GM06990 (cell line): Measurements from ENCODE around the gene GBGT1.
A peak's percentile ranks its signal among the peaks of the same experiment; 100 is the strongest.

Experiments
- DNase-seq: peaks from one replicate; pipeline ENCODE4 v3.0.0-alpha.2; 2011; ENCODE audit not compliant: insufficient read length; ENCODE audit errors: extremely low read depth
- H3K27me3 ChIP-seq: replicated peaks from 2 replicates; pipeline ENCODE4 v1.6.0; 2011; ENCODE audit warnings: low read length; ENCODE audit not compliant: control insufficient read depth, insufficient read depth
- H3K36me3 ChIP-seq: 2 replicates; pipeline ENCODE4 v1.5.1; 2011; ENCODE audit warnings: low read length; ENCODE audit not compliant: control insufficient read depth, insufficient read depth
- H3K4me3 ChIP-seq: replicated peaks from 2 replicates; pipeline ENCODE4 v1.5.1; 2011; ENCODE audit warnings: low read depth, mild to moderate bottlenecking, control low read depth, low read length
- TF ChIP-seq, protein P1 (sequence below): IDR thresholded peaks from 2 replicates; pipeline ENCODE4 v1.5.1; 2011; ENCODE audit warnings: low read length, control low read depth, mild to moderate bottlenecking, inconsistent platforms; ENCODE audit not compliant: insufficient read depth, poor library complexity, severe bottlenecking

The GBGT1 gene

GRCh38 chr9:133200631-133201030 is 36.9 kb upstream of the GBGT1 start:
- H3K27me3 ChIP-seq, result peaks cover 1% of the 10 kb centered on the region; the same call in 1 of the 2 replicates

DNA sequence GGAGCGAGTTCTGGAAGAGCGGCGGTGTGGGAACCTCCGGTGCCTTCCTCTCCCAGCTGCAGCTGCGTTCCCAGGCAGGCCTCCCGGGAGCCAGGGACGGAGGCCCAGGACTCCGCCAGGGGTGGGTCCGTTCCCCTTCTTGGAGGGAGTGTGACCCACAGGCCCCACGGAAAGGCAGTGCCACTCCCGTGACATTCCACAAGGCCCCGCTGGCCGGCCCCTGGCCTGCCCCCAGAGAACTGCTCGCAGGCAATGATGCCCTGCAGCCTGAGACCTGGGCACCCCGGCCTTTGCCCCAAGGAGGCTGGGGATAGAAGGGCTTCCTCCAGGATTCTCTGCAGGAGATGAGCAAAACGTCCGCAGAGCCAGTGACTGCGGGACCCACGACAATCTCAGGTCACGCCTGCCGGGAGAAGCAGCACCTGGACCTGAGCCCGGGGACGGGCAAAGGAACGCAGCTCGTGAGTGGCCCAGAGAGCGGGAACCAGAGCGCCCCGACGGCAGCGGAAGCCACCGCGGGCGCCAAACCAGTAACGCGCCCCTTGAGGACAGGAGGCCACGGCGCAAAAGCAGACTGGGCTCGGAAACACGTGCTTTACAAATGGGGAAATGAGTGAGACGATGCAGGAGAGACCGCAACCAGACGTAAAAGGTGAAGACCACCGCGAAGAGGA is 36.1 kb upstream of the GBGT1 start:
- H3K27me3 ChIP-seq, result peaks cover 1% of the 10 kb centered on the region; the same call in 1 of the 2 replicates
- TF ChIP-seq, protein P1, sequence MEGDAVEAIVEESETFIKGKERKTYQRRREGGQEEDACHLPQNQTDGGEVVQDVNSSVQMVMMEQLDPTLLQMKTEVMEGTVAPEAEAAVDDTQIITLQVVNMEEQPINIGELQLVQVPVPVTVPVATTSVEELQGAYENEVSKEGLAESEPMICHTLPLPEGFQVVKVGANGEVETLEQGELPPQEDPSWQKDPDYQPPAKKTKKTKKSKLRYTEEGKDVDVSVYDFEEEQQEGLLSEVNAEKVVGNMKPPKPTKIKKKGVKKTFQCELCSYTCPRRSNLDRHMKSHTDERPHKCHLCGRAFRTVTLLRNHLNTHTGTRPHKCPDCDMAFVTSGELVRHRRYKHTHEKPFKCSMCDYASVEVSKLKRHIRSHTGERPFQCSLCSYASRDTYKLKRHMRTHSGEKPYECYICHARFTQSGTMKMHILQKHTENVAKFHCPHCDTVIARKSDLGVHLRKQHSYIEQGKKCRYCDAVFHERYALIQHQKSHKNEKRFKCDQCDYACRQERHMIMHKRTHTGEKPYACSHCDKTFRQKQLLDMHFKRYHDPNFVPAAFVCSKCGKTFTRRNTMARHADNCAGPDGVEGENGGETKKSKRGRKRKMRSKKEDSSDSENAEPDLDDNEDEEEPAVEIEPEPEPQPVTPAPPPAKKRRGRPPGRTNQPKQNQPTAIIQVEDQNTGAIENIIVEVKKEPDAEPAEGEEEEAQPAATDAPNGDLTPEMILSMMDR, result no peak
- H3K4me3 ChIP-seq, result no peak overlapping the region
- no peaks in the 10 kb centered on the region for H3K36me3 ChIP-seq
- peak; percentile 29 for DNase-seq

More at GRCh38 chr9:133200631-133201030, 36.9 kb upstream of the GBGT1 start:
- TF ChIP-seq, protein P1, result no peak
- no peaks in the 10 kb centered on the region for H3K36me3 ChIP-seq
- DNase-seq, result no peak
- H3K4me3 ChIP-seq, result no peak overlapping the region

DNA sequence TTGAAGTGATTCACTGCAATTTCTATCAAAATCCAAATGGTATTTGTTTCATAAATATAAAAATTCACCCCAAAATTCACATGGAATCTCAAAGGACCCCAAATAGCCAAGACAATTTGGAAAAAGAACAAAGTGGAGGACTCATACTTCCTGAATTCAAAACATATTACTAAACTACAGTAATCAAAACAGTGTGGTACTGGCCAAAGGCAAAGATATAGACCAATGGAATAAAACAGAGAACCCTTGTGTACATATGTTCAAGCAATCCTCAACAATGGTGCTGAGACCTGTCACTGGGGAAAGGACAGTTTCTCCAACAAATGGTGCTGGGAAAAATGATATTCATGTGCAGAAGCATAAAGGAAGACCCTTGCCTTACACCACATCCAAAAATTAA is 31.3 kb upstream of the GBGT1 start:
- no peak for DNase-seq
- TF ChIP-seq, protein P1, result no peak
- Histone ChIP-seq H3K36me3 (no peaks in the 10 kb centered on the region), H3K27me3 (no peaks in the 10 kb centered on the region; the same call in 1 of the 2 replicates), H3K4me3 (no peak overlapping the region)

- no peak for DNase-seq
- no peaks in the 10 kb centered on the region; the same call in 1 of the 2 replicates for H3K27me3 ChIP-seq
- H3K4me3 ChIP-seq, result no peak overlapping the region
- H3K36me3 ChIP-seq, result no peaks in the 10 kb centered on the region
- TF ChIP-seq, protein P1, result no peak
Measured at GRCh38 chr9:133194597-133194996, 30.9 kb upstream of the GBGT1 start.

DNA sequence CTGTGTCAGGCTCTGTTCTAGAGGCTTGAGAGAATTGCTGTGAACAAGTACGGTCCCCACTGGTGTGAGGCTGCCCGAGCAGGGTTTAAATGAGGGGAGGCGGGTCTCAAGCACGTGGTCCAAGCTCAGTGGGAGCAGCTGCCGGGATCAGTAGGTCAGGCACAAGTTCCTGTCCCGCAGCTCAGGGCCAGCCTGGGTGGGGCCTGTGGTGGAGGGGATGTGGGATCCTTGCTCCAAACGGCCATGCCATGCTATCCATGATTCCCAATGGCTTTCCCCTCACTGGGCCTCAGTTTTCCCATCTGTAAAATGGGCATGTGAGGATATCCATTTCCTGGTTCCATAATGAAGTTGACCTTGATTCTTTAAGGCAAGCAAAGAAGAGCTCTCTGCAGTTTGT is 28.3 kb upstream of the GBGT1 start:
- DNase-seq, result no peak
- H3K27me3 ChIP-seq, result no peaks in the 10 kb centered on the region; the same call in 1 of the 2 replicates
- H3K4me3 ChIP-seq, result no peak overlapping the region
- no peaks in the 10 kb centered on the region for H3K36me3 ChIP-seq
- TF ChIP-seq, protein P1, result no peak
